CD4-positive, alpha-beta T cell treated with Interleukin-15 for 1 hour (primary cell): ENCODE data around the gene NFYC.

Experiments used
- DNase-seq: peaks from one replicate; pipeline ENCODE4 v3.0.0-alpha.2; 2020

NFYC gene

GRCh38 chr1:40691538-40692428, at the start of gene NFYC:
Gene NFYC, plus strand, starts transcription at chr1:40691704. Its CDS starts 47,140 bp downstream, at chr1:40738844.
- peak; percentile 98 for DNase-seq

GRCh38 chr1:40645118-40645680, 46.3 kb upstream of the NFYC start:
- no peak for DNase-seq

- no peak for DNase-seq
Observed at GRCh38 chr1:40646315-40646714, 45.2 kb upstream of the NFYC start.

- no peak for DNase-seq
Observed at GRCh38 chr1:40648200-40648599, 43.3 kb upstream of the NFYC start.

- DNase-seq, result no peak
Observed at GRCh38 chr1:40648928-40649591, 42.4 kb upstream of the NFYC start.

- no peak for DNase-seq
Observed at GRCh38 chr1:40649592-40649930, 41.9 kb upstream of the NFYC start.

GRCh38 chr1:40650075-40650474, 41.4 kb upstream of the NFYC start:
- DNase-seq, result no peak

- DNase-seq, result no peak
Observed at GRCh38 chr1:40651138-40651857, 40.2 kb upstream of the NFYC start.

GRCh38 chr1:40652468-40652867, 39.0 kb upstream of the NFYC start:
- no peak for DNase-seq

GRCh38 chr1:40652979-40653378, 38.5 kb upstream of the NFYC start:
- DNase-seq, result no peak

- DNase-seq, result no peak
Observed at GRCh38 chr1:40653851-40654537, 37.5 kb upstream of the NFYC start.

GRCh38 chr1:40657046-40657445, 34.5 kb upstream of the NFYC start:
- no peak for DNase-seq

GRCh38 chr1:40658751-40659648, 32.5 kb upstream of the NFYC start:
- DNase-seq, result no peak

GRCh38 chr1:40659649-40659947, 31.9 kb upstream of the NFYC start:
- DNase-seq, result no peak

GRCh38 chr1:40661678-40662077, 29.8 kb upstream of the NFYC start:
- no peak for DNase-seq

GRCh38 chr1:40662151-40662550, 29.4 kb upstream of the NFYC start:
- no peak for DNase-seq

GRCh38 chr1:40662864-40663263, 28.6 kb upstream of the NFYC start:
- no peak for DNase-seq

- no peak for DNase-seq
Observed at GRCh38 chr1:40663324-40664166, 28.0 kb upstream of the NFYC start.

- no peak for DNase-seq
Observed at GRCh38 chr1:40664167-40664537, 27.4 kb upstream of the NFYC start.

GRCh38 chr1:40664791-40665190, 26.7 kb upstream of the NFYC start:
- DNase-seq, result no peak
